ENCODE measurements around the gene SMOC1.

GRCh38 chr14:69842686-69843420 lies 36.4 kb upstream of the SMOC1 start:
- TF ChIP-seq CTCF (IDR thresholded peaks at IDR 0.05) = no peak
- no peak for TF ChIP-seq POLR2A (IDR thresholded peaks at IDR 0.05)

Measured in ovary (tissue), 3 donors.